Activated CD4-positive, alpha-beta T cell treated with anti-CD3 and anti-CD28 coated beads, Interleukin-2, amount 50 U/mL, for 16 hours (primary cell): Measurements from ENCODE around the gene SOX12.

Source experiments
- DNase-seq: peaks from one replicate; pipeline ENCODE4 v3.0.0-alpha.2; 2020

SOX12 gene

GRCh38 chr20:325045-325888 is at the start of gene SOX12:
SOX12 (plus strand) TSS chr20:325552; CDS start chr20:325925, 373 bp downstream.
- DNase-seq, result peak; percentile 97

DNA sequence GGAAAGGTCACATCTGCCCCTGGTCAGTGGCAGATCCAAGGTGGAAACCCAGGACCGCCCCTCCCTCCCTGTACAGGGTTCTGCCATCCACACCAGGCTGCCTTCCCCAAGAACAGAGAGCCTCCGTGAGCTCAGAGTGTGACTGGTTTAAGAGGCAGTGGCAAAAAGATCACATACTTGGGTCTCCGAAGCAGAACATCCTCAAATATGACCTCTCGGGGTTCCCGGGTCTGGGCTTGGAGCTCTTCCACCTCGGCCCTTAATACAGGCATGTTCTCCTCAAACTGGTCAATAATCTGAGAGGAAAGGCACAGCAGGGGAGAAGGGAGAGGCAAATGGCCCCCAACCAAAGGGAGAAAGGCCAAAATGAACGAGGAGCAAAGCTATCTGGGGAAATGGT is 49.6 kb upstream of the SOX12 start:
- no peak for DNase-seq

DNA sequence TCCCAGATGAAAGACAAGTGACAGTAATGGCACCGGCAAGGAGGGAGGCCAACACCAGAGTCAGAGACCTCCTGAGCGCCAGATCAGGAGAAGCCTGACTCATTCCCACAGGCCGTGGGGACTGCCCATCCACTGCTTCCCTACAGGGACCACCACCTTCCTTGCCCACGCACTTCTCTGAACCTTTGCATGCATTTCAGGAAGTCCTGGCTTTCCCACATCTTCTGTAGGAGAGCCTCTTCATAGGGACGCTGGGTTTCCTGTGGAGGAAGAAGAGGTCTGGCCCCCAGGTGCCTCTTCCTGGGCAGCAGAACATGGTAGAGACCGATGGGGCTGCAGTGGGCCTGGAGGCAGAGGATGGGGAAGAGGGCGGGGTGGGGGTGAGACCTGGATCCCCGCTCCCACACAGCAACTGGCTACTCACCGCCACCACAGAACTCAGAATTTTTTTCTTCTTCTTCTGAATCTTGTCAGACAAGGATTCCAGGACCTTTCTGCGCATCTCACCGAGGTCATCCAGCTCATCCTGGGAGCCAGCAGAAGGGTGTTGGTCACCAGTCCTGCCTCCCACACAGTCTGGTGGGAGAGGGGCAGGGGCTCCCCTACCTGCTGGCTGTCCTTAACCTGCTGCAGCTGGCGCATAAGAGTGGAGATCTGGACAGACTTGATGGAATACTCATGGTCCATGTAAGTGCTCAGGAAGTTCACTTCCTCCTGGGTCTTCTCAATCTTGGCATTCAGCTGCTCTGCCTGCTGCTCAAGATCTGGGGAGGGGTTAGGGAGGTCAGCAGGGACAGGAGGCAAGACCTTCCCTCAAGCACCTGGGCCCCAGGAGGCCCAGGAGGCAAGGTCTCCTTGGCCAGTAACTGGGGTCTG is 48.5 kb upstream of the SOX12 start:
- DNase-seq, result no peak

DNA sequence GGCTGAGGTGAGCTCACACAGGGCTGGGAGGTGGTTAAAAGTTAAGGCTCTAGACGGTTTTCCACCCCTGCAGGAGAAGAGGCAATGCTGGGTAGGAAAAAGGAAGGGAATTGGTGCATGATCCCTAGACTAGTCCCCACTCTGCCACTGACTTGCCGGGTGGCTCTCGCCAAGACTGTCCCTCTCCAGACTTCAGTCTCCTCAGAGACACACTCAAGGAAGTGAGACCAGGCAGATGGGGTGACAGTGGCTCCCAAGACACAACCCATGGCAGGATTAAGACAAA is 47.9 kb upstream of the SOX12 start:
- DNase-seq, result no peak

DNA sequence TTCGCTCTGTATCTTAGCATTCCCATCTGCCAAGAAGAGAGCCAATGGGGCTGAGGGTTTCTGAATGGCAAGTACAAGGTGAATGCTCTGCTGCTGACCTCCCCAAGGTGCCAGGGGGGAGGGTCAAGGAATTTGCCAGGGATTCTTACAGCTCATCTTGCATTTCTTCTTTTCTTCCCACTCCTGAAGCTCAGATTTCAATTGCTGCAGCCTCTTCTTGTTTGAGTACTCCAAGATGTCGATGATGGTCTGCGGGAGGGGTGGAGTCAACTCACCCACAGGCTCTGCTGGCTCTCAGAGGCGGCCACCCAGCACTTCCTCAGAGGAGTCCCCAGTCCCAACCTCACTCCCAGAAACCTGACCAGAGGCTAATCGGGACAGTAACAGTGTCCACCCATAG is 47.2 kb upstream of the SOX12 start:
- DNase-seq, result no peak

GRCh38 chr20:278607-279571 is 46.5 kb upstream of the SOX12 start:
- no peak for DNase-seq

- DNase-seq, result no peak
These were observed 41.2 kb upstream of the SOX12 start for GRCh38 chr20:284172-284571.

- DNase-seq, result no peak
These were observed 38.8 kb upstream of the SOX12 start for GRCh38 chr20:286508-286907.

- DNase-seq, result no peak
These were observed 36.2 kb upstream of the SOX12 start for GRCh38 chr20:288956-289692.

- DNase-seq, result no peak
These were observed 35.7 kb upstream of the SOX12 start for GRCh38 chr20:289693-290083.

GRCh38 chr20:290084-290831 is 35.1 kb upstream of the SOX12 start, which contains the start of gene C20orf96:
C20orf96 (minus strand) TSS chr20:290750; CDS start chr20:290610, 140 bp downstream.
- peak; percentile 89 for DNase-seq

GRCh38 chr20:294602-295001 is 30.8 kb upstream of the SOX12 start:
- DNase-seq, result no peak

GRCh38 chr20:295804-296203 is 29.5 kb upstream of the SOX12 start:
- no peak for DNase-seq

DNA sequence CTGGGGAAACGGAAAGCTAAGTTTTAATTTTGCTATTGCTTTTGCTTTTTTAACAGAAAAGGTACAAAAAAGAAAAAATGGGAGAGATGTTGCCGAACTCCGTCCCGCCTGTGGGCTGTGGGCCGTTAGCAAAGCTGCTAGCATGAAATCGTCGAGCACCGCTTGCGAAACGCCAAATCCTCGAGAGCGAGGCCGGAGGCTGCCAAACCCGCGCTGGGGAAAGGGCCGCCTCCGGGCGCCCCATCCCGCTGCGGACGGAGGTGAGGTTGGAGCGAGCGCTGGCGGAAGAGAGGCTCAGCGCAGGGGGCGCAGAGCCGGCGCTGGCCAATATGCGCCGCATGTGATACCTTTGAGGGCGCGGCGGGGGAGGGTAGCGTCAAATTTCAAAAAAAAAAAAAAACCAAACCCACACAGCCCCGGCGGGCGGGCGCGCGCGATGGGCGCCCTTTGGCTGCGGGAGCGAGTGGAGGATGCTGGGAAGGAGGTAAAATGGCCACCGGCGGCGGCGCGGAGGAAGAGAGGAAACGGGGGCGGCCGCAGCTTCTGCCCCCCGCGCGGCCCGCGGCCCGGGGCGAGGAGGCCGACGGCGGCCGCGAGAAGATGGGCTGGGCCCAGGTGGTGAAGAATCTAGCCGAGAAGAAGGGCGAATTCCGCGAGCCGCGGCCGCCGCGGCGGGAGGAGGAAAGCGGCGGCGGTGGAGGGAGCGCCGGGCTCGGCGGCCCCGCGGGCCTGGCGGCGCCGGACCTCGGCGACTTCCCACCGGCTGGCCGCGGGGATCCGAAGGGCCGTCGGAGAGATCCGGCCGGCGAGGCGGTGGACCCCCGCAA is 28.0 kb upstream of the SOX12 start, which contains the start of gene ZCCHC3:
Gene ZCCHC3, plus strand, starts transcription at position 473 of the 827 bp plus-strand sequence. Its CDS starts 17 bp downstream, at position 490.
- peak; percentile 87 for DNase-seq

DNA sequence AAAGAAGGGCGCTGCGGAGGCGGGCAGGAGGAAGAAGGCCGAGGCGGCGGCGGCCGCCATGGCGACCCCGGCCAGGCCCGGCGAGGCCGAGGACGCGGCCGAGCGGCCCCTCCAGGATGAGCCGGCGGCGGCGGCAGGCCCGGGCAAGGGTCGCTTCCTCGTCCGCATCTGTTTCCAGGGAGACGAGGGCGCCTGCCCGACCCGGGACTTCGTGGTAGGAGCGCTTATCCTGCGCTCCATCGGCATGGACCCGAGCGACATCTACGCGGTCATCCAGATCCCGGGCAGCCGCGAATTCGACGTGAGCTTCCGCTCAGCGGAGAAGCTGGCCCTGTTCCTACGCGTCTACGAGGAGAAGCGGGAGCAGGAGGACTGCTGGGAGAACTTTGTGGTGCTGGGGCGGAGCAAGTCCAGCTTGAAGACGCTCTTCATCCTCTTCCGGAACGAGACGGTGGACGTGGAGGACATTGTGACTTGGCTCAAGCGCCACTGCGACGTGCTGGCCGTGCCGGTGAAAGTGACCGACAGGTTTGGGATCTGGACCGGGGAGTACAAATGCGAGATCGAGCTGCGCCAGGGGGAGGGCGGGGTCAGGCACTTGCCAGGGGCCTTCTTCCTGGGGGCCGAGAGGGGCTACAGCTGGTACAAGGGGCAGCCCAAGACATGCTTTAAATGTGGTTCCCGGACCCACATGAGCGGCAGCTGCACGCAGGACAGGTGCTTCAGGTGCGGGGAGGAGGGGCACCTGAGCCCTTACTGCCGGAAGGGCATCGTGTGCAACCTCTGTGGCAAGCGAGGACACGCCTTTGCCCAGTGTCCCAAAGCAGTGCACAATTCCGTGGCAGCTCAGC is 27.2 kb upstream of the SOX12 start:
- peak; percentile 61 for DNase-seq

DNA sequence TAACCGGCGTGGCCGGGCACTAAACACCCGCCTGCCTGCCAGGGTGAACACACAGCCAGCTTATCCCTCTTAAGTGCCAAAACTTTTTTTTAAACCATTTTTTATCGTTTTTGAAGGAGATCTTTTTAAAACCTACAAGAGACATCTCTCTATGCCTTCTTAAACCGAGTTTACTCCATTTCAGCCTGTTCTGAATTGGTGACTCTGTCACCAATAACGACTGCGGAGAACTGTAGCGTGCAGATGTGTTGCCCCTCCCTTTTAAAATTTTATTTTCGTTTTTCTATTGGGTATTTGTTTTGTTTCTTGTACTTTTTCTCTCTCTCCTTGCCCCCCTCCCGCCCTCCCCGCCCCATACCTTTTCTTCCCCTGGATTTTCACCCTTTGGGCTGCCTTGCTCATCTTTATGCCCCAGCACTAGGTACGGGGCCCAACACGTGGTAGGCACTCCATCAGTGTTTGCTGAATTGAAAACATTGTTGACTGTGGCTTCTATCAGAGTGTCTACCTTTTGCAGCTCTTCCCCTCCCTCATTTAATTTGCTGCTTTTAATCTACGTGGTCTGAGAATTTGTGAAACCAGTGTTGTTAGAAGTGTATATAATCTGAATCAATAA is 26.5 kb upstream of the SOX12 start:
- no peak for DNase-seq

DNA sequence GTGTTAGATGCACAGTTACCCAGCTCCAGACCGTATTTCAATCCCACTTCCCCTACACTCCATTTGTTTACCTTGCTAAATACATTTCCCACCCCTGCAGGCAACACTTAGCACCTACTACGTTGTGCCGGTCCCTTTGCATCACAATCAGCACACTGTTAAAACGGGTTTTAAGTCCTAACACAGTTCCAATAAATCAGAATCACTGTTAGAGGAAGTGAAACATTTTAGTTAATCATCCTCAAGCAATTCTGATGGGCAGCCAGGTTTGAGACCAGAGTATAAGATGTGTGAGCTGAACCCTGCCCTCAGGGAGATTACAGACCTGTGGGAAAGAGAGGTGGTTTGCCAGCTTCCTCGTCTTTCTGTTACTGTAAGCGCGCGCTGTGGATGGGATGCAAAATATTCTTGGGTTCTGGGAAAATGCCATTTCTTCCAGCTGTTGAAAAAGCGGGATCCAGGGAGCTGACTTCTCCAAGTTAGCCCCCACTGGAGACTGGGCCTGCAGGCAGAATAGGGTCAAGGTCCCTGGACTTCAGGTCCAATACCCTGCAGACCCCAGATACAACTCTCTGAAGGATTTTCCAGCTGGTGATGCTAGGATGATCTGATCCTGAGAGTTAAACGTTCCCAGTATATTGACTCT is 24.9 kb upstream of the SOX12 start:
- DNase-seq, result no peak
